Stimulated activated CD4-positive, alpha-beta T cell treated with anti-CD3 and anti-CD28 coated beads, Interleukin-4, amount 100 ng/mL, for 24 hours (primary cell): ENCODE measurements around the gene DPYSL4.
A peak's percentile ranks its signal among the peaks of the same experiment; 100 is the strongest.

Experiments
- DNase-seq: peaks from one replicate; pipeline ENCODE4 v3.0.0-alpha.2; 2020

Gene DPYSL4

DNA sequence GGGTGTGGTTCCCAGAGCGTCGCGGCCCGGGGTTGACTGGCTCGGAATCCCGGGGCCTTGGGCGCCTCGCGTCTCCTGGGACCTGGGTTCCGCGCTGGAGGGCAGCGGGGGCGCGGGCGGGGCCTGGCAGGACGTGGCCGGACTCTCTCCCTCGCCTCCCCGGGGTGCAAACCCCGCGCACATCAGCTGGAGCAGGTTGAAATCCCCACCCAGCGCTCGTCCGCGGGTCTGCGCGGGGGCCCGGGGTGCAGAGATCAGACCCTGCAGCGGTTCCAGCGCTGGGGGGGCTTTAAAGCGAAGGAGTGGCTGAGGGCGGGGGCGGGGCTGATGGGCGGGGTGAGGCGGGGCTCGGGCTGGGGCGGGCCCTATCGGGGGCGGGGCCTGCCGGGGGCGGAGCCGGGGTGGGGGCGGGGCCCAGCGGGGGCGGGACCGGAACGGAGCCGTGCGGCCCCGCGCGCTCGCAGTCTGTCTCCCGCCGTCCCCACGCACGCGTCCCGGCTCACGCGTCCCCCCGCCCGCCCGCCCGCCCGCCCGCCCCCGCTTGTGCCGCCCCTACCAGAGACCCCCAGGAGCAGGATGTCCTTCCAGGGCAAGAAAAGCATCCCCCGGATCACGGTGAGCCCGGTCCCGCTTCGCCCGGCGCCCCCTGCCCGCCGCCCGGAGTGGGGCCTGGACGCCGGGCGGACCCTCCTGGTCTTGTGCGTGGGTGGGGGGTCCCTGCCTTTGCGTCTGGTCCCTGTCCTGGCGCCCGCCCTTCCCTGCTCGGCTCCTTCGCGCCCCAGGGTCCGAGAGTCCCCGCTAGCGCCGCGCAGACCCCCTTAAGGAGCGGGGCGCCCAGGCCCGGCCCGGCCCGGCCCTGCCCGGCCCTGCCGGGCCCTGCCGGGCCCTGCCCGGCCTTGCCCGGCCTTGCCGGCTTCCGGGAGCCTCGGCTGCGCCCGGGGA lies at the start of gene DPYSL4:
DPYSL4 (plus strand) TSS at position 461 of the 942 bp plus-strand sequence; CDS start at position 577, 116 bp downstream.
- peak; percentile 13 for DNase-seq

DNA sequence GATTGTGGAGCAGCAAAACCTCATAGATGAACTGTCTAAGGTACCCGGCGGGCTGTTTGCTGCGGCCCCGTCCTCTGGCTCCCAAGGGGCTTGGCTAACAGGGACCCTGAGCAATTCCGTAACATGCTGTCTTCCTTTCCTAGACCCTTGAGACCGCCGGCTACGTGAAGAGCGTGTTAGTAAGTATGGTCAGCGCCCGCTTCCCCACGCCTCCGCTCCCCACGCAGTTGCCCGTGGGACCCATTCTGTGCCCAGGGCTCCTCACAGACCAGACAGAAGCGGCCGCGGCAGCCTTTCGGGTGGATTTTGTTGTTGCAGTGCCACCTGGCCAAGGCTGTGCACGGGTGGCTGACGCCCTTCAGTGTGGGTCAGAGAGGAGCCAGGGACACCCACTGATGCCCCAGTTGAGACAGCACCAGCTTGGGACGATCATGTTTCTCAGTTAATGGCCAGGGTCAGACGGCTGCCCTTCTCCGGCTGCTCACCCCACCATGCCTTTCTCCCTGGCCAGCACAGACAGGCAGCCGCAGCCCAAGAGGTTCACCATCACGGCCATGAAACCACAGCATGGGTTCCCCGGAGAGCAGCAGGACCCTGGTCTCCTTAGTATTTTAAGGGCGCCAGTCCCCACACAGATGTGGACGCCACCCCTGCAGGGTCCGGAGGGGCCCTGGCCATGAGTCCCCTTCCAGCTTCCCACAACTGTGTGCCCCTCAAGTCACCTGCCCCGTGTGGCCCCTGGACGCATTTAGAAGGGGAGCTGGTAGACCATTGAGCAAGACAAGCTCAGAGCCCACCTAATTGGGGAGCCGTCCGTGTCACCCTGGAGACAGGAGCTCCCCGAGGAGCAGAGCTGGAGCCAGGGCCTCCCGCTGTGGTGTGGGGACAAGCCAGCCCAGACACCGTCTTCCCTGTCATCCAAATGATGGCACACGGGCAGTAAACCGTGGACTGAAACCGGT lies 49.4 kb upstream of the DPYSL4 start:
- DNase-seq: no peak

DNA sequence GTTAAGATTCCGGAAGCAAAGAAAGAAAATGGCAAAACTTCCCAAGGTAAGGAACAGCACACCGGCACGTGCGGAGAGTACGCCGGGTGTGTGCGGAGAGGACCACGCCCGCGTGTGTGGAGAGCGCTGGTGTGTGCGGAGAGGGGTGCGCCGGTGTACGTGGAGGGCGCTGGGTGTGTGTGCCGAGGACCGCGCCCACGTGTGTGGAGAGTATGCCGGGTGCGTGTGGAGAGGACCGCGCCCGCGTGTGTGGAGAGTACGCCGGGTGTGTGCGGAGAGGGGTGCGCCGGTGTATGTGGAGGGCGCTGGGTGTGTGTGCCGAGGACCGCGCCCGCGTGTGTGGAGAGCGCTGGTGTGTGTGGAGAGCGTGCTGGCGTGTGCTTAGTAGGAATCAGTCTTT lies 48.6 kb upstream of the DPYSL4 start:
- no peak for DNase-seq

DNA sequence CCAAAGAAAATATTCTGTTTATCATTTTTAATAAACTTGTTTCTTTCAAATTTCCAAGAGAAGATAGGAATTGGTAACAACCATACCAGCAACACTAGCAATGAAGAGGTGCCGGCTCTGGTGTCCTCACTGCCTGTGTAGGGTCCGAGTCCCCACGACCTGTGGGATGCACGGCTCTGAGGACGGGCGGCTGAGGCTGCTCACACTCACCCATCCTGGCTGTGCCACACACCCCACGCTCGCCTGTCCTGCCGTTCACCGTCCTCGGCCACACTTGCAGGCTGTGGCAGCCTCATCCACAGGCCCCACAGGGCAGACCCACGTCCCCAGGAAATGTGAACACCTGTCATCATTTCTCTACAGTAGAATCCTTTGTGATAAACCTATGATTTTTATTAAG lies 48.2 kb upstream of the DPYSL4 start:
- DNase-seq: no peak

DNA sequence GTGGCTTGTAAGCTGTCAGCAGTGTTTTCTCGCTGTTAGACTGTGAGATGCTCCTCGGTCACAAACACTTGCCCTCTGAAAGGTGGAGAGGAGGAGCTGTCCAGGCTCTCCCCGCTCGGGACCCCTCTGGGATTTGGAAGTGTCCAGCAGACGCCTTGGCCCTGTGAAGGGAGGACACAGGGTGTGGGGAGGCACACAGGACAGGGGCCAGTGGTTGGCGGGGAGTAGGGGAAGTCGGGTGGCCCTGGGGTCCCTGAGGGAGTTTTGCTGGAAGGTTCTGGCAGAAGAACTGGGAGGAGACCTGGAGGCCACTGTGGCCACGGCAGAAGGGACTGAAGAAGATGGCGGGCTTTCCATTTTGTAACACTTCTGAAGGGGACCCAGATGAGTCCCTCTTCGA lies 47.2 kb upstream of the DPYSL4 start:
- DNase-seq: no peak

DNA sequence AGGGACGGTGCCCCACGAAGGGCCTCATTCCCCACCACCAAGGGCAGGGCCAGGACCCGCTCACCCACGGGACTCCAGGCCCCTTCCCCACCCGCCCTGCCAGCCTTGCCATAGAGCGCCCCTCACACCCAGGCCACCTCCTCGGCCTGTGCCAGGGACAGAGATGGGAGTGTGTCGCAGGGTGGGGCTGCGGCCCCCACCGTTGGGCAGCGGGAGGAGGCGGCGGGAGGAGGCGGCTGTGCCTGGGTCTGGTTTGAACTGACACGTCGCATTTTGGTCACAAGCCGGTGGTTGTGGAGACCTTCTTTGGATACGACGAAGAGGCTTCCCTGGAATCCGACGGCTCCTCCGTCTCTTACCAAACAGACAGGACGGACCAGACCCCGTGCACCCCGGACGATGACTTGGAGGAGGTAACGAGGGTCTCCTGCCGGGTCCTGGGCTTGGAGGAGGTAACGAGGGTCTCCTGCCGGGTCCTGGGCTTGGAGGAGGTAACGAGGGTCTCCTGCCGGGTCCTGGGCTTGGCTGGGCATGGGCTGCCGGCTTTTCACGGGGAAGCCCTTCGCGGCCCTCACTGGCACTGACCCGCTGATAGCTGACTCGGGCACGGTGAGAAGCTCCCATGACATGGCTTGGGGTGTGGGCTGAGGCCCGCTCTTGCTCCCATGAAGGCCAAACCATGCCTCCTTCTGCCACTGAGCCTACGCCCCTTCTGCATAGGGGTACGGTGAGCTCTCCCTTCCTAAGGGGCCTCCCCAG lies 46.4 kb upstream of the DPYSL4 start:
- DNase-seq: no peak

DNA sequence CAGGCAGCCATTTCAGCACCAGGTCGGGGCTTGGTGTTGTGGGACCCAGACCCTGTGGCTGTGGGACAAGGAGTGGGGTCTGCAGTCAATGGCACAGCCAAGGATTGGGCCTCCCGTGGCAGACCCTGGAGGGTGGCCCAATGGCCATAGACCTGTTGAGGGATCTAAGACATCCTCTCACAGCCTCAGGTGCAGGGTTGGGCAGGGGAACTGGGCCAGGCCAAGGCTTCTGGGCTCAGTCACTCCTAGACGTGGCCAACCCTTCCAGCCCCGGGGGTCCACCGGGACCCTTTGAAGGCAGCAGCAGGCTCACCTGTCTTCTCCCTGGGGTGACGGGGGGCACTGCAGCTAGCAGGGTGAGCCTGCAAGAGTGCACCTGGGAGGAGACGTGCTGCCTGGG lies 45.7 kb upstream of the DPYSL4 start:
- no peak for DNase-seq

DNA sequence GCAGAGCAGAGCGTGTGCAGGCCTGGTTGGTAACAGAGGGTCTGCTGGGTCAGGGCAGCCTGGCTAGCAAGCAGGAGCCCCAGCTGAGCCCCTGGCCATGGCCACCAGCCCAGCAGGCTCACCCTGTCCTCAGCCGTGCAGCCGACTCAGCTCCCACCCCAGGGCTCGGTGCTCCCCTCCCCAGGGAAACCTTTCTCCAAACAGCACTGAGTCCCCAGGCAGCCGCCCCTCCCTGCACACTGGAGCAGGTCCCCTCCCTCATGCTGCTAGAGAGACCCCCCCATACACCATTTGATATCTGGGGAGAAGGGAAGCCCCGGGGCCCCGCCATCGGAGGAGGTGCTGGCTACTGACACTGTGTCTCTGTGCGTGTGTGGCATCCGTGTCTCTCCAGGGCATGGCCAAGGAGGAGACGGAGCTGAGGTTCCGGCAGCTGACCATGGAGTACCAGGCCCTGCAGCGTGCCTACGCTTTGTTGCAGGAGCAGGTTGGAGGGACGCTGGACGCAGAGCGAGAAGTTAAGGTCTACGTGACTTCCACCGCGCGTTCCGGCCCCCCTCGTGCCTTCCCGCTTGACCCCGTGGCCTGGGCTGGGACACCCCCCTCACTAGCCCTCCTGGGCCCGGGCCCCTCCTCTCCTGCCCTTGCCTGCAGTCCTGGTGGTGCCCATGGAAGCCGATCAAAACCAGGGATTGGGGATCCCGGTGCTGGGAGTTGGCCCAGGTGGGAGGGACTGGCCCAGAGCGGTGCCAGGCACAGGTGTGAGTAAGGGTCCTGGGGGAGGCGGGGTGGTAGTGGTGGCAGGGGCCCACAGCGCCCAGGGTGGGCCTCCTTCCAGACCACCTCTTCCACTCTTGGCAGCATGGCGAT lies 45.0 kb upstream of the DPYSL4 start:
- DNase-seq: no peak

DNA sequence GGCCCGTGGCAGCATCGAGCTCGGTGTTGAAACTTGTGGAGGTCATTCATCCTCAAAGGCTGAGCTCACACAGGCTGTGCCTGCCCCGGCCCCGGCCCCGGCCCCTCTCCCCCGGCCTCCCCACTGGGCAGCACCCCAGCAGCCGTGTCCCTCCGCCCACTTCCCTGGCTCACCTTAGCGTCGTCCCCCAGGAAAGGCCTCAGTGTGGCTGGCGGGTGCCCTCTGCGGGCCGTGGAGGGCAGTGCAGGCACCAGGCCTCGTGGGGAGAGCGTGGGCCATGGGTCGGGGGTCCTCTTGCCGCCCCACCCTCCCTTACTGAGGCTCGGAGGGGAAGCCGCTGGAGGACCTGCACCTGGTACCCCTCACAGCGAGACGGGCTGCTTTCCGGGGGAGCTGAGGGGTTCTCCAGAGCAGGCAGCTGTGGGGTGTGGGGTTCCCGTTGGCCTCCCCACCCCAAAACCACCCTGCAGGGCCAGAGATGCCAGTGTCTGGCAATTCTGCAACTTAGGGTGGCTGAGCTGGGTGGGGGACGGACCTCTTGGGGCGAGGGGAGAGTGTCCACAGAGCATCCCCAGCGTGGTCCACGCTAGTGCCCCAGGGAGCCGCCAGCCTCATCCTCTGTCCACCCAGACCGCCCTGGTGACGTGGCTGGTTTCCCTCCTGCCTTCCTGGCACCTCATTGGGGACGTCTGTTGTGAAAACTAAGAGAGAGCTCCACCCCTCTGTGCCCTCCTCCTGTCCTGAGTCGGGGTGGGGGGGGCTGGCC lies 44.2 kb upstream of the DPYSL4 start:
- DNase-seq: peak; percentile 49

DNA sequence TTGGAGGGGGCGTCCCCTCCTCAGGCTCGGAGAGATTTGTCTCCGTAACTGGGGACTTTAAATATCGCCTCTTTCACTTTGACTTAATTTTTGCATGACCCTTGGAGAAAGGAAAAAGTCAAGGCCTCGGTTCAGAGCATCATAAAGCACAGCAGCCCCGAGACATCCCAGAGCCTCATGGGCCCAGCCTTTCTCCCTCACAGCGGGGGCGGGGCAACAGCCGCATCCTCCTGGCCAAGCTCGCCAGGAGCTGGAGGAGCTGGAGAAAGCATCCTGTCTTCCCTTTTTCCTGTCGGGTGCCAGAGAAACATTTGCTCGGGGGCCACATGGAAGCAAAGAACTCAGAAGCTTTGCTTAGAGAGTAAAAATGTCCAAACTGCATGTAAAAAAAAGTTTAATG lies 43.6 kb upstream of the DPYSL4 start:
- DNase-seq: no peak

DNA sequence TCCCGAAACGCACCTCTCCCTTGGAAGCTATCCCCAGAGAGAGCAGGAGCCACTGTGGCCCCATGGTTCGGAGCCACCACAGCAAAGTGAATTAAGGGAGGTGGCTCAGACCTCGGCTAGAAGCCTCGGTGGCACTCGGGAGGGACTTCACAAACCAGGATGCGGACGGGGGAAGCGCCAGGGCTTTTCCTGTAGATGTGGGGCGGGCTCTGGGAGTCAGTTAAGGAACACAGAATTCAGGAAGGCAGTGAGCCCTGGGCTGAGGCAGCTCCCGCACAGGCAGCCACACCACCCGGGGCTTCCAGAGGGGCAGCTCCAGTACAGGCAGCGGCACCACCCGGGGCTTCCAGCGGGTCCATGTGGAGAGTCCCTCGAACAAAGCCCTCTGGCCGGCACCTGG lies 42.7 kb upstream of the DPYSL4 start:
- no peak for DNase-seq

DNA sequence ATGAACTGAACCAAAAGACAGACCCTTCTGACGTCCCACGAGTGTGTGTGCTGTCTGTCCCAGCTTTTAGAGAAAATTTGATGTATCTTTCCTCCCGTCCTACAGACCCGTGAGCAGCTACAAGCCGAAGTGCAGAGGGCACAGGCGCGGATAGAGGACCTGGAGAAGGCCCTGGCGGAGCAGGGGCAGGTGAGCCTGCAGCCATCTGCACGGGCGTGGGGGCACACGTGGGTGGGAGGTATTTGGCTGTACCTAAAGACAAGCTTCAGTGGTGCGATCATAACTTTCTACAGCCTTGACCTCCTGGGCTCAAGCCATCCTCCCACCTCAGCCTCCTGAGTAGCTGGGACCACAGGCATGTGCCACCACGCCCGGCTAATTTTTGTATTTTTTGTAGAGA lies 41.7 kb upstream of the DPYSL4 start:
- no peak for DNase-seq

DNA sequence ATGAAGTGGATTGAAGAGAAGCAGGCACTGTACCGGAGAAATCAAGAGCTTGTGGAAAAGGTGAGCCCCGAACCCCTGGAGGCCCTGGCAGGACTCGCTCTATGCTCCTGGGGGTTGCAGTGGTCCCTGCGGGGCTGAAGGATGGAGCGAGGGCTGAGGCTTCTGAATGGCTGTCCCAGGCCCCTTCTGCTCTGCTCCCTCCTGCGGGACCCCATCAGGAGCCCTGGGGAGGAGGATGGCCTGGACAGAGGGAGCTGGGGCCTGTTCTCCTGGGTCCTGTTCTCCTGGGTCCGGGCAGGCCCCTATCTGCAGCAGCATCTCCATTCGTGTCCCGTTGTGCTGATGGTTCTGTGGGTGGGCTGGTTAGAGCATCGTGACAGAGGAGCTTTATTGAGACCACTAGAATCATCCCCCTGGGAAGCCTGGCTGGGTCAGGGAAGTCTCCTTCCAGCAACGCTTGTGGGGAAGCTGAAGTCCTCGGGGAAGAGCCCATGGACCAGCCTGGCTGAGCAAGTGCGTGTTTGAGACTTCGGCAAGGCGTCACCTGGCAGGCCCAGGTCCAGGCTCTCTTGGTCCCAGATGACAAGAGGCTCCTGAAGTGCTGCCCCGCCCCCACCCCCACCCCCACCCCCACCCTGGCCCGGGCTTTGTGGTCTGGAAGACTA lies 41.1 kb upstream of the DPYSL4 start:
- no peak for DNase-seq

DNA sequence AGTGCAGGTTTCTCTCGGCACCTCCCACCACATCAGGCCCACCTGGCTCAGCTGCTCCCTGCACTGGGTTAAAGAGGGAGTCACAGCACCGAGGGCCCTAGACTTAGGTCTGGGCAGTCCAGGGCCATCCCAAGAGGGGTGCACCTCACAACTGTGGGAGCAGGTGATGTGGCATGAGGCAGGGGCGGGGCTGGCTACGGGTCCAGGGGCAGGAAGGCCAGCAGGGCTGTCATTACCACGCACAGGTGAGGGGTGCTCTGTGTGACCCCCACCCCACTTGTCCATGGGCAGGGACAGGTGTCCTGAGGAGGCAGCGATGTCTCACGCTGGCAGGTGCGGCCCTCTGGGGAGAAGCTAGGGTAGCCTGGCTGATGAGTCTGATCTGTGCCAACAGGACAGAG lies 40.5 kb upstream of the DPYSL4 start:
- DNase-seq: no peak

DNA sequence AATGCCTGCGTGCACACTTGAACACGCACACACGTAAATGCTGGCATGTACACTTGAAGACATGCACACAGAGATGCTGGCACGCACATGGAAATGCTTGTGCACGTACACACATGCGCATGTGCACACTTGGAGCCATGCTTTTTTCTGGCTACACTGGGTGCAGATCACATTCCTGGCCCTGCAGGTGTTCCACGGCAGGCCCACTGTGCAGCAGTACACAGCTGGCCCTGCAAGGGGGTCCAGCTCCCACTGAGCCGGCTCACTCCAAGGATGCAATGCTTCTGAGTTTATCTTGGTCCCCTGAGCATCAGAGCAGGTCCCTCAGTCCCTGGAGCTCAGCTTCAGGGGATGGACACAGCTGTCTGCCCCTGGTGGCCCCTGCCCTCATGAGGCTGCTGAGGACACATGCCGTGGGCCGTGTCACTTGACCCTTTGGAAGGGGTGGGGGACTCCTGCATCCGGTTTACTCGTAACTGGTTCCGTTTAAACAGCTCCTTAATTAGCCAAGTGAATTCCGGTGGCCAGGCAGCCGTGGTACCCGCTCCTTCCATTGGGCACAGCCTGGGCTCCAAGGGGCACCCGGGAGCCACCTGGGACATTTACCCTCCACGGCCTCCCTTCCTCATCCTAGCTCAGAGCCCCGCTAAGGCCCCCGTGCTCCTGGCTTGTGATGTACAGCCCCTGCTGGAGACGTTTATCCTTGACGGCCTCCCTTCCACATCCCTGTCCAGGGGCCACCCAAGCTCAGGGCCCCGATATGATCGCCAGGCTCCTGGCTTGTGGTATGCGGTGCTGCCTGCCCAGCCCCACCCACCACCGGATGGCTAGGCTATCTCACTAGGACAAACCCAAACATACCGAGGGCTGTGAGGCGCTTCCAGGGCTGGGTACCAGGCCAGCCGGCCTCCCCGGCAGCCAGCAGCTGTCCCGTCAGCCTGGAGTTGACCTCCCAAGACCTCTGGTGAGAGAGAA lies 39.5 kb upstream of the DPYSL4 start:
- DNase-seq: no peak

DNA sequence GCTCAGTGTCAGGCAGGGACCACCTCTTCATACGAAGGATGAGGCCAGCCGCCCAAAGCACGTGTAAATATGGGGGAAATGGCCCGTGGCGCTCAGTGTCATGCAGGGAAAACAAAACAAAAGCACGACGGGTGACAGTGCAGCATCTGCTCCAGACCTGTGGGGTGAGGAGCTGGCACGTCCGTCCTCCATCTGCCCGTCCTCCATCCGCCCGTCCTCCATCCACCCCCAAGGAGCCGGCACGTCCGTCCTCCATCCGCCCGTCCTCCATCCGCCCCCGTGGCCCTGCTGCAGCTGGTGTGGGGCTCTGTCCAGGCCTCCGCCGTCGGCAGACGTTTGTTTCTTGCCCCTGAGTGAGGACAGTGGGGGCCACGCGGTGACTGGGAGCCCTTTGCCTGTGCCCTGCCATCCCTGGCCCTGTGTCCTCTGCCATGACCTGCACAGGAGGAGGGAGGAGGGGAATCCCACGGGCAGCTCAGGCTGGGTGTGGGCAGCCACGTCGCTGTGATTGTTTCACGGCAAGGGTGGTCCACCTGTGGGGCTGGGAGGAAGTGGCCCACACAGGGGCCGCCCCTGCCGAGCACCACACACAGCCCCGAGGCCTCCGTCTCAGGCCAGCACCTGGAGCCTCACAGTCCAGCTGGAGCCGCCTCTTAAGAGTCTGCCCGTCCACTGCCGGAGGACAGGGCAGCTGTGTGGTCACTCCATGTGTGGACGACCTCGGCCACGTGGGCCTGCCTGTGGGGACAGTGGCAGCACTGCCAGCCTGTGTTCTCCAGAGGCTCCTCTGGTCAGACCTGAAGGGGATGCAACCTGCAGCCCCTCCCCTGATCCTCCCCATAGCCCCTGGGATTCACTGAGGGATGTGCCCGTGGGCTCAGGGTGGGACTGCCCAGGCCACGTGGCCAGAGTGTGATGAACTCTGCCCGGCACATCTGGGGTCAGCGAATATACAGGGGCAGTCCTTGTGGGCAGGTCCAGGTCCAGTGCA lies 38.2 kb upstream of the DPYSL4 start:
- no peak for DNase-seq

DNA sequence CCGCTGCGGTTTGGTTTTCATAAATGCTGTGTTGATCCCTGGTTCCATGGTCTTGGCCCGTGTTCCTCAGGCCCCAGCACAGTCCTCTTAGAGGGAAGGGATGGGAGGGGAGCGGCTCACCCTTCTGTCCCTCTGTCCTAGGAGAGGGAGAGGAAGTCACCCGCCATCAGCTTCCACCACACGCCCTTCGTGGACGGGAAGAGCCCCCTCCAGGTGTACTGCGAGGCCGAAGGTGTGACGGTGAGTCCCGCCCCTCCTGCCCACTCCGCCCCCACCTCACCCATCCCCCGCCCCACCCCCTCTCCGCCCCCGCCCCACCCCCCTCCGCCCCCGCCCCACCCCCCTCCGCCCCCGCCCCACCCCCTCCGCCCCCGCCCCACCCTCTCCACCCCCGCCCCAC lies 37.5 kb upstream of the DPYSL4 start:
- no peak for DNase-seq

DNA sequence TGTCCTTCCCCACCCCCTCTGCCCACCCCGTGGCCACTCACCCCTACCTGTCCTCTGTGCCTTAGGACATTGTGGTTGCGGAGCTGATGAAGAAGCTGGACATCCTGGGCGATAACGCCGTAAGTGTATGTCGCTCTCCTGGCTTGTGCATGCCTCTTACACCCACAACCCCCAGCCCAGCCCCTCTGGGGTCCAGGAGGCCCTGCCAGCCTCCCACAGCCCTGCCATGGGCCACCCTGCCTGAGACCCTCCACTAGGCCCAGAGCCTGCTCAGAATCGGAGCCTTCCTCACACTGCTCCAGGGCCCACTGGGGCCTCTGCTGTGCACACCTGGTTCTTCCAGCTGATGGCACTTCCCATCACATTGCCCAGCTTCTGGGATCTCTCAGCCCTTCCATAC lies 36.8 kb upstream of the DPYSL4 start:
- no peak for DNase-seq
